Activated CD4-positive, alpha-beta T cell treated with anti-CD3 and anti-CD28 coated beads, Interleukin-2, amount 50 U/mL, for 48 hours (primary cell): ENCODE results near the gene DNAH1.
A peak's percentile ranks its signal among the peaks of the same experiment; 100 is the strongest.

Source experiments
- DNase-seq, 2 experiments: peaks; one replicate each; pipeline ENCODE4 v3.0.0-alpha.2; 2020

Gene DNAH1

DNA sequence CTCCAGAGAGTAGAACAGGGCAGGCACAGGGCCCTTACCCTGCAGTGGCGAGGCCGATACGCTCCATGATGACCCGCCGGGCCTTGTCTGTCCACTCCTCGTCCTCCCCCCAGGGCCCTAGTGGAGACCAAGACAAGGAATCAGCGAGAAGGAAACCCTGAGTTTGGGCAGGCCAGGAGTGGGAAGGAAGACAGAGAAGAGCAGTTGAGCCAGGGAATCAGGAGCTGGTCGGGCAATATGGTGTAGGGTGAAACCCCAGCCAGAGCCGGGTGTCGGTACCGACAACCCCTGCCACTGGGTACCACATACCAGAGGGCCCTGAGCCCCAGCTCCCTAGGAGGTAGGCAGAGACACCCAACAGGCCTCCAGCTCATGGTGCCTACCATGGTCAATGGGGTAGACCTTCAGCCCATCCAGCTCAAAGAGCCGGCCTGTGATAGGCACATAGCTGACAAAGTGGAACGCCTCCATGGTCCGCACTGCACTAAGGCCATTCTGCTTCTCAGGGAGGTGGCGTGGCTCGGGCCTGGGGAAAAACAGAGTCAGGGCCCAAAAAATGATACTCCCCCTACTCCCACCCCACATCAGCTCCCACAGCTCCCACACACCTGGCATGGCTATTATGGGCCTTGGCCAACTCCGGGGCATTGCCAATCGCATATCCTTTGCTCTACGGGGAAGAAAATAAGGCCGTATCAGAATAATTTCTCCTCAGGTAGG lies 90.8 kb downstream of the DNAH1 start:
- no peak for DNase-seq

DNA sequence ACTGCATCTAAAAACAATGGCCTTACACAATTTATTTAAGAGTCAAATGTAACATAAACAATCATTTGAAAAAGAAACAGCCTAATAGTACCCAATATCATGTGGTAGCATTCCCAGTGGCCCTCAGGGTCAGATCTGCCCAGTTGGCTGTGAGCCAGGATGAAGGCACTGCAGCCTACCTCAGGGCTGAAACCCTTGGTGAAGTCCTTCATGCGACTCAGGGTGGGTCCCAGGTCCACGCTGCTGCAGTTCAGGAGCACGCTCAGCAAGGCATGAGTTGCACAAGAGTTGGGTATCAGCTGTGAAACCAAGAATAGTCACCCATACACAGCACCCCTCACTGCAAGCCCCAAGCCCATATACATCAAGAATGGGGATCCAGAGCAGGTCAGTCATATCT lies 91.7 kb downstream of the DNAH1 start:
- DNase-seq = no peak

DNA sequence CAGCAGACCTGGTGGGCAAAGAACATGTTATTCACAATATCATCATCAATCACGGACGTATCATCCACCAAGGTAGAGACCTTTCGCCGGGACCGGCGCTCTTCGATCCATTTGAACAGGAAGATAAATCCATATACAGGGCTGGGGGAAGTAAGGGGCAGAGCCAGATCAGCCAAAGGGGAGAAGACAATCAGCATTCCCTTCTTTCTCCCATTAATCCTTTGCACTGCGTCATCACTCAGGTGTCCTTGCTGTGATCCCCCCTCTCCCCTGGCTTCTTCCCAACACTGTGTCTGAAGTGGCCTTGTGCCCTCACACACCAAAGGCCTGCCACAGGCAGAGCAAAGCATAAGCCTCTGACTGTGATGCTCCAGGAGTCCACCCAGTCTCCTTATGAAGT lies 92.3 kb downstream of the DNAH1 start:
- DNase-seq = no peak

DNA sequence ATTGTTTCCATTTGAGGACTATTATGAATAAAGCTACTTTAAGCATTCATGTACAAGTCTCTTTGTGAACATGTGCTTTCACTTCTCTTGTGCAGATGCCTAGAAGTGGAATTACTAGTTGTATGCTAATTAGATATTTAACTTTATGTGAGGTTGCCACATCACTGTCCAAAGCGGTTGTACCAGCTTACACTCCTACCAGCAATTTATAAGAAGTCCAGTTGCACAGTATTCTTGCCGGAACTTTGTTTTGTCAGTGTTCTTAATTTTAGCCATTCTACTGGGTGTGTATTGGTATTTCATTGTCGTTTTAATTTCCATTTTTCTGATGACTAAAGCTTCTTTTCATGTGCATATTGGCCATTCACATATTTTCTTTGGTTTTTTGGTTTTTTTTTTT lies 99.7 kb downstream of the DNAH1 start:
- DNase-seq = no peak

DNA sequence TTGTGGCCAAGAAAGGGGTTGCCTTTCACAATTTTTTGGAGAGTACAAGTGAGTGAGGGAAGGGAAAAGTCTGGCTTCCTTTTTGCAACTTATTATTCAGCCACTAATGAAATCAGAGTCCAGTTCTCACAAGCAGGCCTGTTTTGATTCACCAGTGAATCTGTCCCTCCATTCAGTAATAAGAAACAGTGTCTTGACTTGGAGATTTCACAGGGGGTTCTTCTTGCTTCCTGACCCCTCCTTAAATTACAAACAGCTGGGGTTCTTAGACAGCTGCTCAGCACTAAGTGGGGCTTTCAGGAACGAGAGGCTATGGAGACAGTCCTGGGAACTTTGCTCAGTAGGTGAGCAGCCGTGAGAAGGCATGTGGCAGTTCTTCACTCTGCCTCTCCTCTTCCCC lies 104.3 kb downstream of the DNAH1 start:
- DNase-seq = no peak

DNA sequence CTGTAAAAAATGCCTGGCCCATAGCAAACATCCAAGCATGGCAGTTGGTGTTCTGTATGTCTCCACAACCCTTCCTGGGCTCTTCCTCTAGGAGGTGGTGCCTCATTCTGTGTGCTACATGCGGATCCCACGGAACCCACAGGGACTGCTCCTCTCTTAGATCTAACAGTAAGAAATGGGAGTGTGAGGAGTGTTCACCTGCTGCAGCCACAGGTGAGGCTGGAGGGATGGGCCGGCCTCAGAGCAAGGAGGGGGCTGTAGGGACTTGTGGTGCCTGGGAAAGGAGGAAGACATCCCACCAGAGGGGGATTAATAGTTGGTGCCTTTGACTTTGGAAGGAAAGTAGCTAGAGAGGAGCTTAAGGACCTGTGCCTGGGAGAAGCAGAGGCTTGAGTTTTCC lies 106.5 kb downstream of the DNAH1 start:
- DNase-seq = no peak

- no peak for DNase-seq
These were observed 107.1 kb downstream of the DNAH1 start for GRCh38 chr3:52423173-52423572.

- peak; percentile 36 to 49 for DNase-seq
These were observed 112.3 kb downstream of the DNAH1 start for GRCh38 chr3:52428151-52429005.

- DNase-seq = no peak
These were observed 112.9 kb downstream of the DNAH1 start for GRCh38 chr3:52429031-52429430.

DNA sequence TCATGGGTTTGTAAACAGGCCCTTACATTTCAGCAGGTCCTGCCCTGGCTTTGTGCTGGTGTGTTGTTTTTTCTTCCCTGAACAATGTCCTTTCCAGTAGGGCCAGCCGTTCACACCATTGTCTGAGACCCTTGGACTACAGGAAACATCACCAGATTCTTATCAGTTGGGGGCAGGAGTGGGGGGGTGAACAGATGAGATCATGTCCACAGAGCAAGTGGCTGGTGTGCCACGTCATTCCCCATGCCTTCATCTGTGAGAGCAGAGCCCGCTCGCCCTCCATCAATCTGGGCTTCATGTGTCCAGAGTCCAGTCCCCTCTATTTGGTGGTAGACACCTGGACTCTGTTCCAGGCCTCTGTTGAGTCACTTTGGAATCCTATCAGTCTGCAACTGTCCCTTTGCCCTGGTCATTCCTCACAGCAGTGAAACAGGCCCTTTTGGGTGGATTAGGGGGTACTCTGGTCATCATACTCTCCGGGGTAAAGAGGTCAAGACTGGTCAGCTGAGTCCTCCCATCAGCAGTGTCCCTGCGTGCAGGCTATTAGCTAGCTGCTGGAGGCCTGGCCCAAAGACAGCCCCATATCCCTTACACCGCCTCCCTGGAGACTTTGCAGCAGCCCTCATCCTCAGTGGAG lies 113.8 kb downstream of the DNAH1 start:
- DNase-seq = no peak

GRCh38 chr3:52430416-52430810 lies 114.3 kb downstream of the DNAH1 start:
- DNase-seq = no peak

DNA sequence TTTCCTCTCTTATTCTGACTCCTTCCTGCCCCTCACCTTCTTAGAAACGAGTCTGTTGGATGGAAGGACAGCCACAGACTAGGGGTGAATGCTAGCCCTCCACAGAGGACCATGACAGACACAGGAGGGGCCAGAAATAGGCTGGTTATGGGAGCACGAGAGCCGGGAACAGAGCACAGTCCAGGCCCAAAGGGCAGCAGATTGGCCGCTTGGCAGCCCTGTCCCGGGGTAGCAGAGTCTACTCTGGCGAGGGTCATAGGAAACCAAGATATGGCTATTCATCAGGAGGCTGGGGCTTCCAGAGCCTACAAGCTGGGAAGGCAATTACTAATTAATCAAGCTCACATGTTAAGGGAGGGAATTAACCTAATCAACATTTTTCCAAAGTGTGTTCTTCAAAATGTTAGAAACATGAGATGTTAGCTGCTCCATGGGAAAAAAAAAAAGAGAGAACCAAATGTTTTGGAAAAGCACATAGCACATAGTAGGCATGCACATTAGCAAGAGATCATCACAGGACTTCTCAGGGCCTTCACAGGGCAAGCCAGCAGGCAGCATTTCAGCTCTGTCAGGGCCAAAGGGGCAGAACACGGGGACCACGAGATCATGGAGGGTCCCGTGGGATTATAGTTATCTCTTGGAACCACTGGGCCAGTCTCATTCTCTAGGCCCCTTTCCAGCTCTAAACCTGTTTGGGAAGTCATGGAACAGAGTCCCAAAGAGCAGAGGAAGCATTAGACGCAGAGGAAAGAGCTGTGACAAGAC lies 115.5 kb downstream of the DNAH1 start:
- DNase-seq = no peak

DNA sequence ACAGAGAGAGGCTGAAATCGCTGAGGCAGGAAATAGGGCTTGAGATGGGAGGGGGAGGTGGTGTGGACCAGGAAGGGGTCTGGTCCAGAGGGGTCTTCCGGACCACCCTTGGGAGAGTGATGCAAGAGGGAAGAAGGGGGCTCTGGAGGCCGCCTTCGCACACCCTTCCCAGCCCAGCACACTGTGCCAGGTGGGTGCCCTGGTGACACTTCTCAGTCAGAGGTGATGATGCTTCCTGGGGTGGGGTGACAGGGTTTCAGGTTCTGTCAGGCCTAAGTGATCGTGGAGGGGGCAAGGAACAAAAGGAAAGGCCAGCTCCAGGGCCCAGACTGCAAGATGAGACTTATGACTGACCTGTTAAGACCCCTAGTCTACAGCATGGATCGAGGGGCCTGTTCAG lies 116.1 kb downstream of the DNAH1 start:
- no peak for DNase-seq

DNA sequence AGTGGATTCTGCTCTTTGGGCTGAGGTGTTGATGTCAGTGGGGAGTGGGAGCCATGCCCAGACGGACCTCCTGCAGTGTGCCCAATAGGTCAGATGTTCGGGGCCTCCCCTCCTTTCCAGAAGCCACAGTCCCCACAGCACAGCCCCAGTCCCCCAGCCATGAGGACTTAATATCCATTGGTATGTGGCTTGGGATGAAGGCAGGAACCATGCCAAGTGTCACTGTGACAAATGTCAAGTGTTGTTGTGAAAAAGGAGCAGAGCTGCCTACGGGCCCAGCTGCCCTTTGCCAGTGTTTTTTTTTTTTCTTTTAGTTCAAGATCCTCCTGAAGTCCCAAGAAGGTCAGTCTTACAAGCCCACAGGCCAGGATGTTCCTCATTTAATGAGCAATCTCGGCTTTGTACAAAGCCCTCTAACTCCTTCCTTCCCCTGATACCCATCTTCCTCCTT lies 116.6 kb downstream of the DNAH1 start:
- no peak for DNase-seq

GRCh38 chr3:52433328-52433995 lies 117.3 kb downstream of the DNAH1 start:
- no peak for DNase-seq

DNA sequence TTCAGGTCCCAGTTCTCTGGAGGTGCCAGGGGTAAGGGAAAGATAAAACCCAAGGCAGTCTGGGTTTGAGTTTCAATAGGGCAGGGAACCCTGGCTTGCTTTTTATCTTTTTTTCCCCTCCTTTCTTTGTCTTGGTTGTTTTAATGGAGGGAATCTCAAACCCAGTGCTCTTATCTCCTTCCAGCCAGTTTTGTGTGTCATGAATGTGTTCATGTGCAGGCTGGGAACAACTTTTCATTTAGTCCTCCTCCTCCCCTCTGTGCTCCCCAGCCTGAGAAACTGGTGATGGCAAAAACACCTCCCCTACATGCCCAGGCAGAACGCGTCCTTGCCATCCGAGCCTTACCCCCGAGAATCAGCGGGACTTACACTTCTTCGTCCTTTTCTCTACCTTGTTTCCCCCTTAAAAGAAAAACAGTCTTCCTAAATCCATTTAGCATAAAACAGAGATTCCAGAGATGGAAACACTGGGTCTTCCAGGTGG lies 117.9 kb downstream of the DNAH1 start:
- no peak for DNase-seq

DNA sequence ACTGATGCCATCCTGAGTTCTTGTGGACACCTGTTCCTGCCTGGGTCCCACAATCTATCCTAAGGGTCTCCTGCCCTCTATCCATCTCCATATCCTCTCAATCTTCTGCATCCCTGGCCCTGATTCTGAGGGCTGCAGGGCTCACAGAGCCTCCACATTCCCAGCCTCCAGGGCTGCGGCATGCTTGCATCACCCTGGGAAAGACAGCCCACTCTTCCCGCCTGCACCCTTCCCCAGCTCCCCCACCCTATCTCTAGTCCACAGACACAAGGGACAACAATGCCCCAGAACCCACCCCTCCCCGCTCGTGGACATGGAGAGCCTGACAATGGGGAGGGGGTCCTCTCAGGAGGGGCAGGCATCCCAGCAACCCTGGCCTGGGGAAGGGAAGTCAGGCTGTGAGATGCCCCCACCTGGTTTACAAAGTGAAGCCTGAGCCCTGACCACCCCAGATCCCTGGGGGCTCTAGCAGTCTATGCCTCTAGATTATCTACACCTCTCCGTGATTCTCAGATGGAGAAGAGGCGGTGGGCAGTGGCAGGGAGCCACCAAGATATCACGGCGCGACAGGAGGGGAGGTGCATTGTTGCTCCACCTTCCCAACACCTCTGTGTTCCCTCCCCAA lies 118.5 kb downstream of the DNAH1 start:
- no peak for DNase-seq

GRCh38 chr3:52435246-52436101 lies 119.4 kb downstream of the DNAH1 start:
- DNase-seq = no peak

GRCh38 chr3:52436500-52437149 lies 120.5 kb downstream of the DNAH1 start:
- DNase-seq = no peak
